ENCODE measurements around the gene ST7. TPM values are rescaled to one million over a fixed set of nuclear protein-coding genes. Genes with fewer than 3 reads are reported as not detected.

ST7 gene
- total and polyA plus RNA-seq, 2 of the 8 experiments (the other 6 are each of a cell fraction or from before 2014, with no cell fraction given), result 16.3 to 18.0 TPM

GRCh38 chr7:117092785-117093184 is 139.5 kb downstream of the ST7 start (continued):
- TF ChIP-seq SUZ12 (IDR thresholded peaks at IDR 0.05; ENCODE audit: low read length), result no peak
- no peak for TF ChIP-seq HDAC6 (IDR thresholded peaks at IDR 0.05; ENCODE audit: low read depth, low read length)

All from H1 (cell line).